Activated naive CD8-positive, alpha-beta T cell treated with anti-CD3 and anti-CD28 coated beads, Interleukin-2, amount 50 U/mL, for 24 hours (primary cell): ENCODE data around the gene IFNL2.
A peak's percentile ranks its signal among the peaks of the same experiment; 100 is the strongest.
"Not testable (repeated sequence)": the region's sequence is repeated elsewhere in the genome, so short reads cannot be mapped to it uniquely, and the experiment has no call there.

Source experiments
- ATAC-seq: fragments of 150-1000 bp; cut with Tn5 transposase; one replicate; pipeline ENCODE4 v1.10.0; 2021
- DNase-seq: peaks from one replicate; pipeline ENCODE4 v3.0.0; 2021
- H3K27ac Mint-ChIP-seq: one replicate; pipeline ENCODE4 v1.8.0; 2021; ENCODE audit warnings: mild to moderate bottlenecking, mixed read lengths
- H3K27me3 Mint-ChIP-seq: one replicate; pipeline ENCODE4 v1.8.0; 2021; ENCODE audit warnings: mixed read lengths
- H3K36me3 Mint-ChIP-seq: one replicate; pipeline ENCODE4 v1.8.0; 2021; ENCODE audit warnings: low read depth, mixed read lengths
- H3K4me1 Mint-ChIP-seq: one replicate; pipeline ENCODE4 v1.8.0; 2021; ENCODE audit warnings: mixed read lengths
- H3K4me3 Mint-ChIP-seq: one replicate; pipeline ENCODE4 v1.8.0; 2021; ENCODE audit warnings: mild to moderate bottlenecking, moderate library complexity, mixed read lengths
- H3K9me3 Mint-ChIP-seq: one replicate; pipeline ENCODE4 v1.8.0; 2021; ENCODE audit warnings: mixed read lengths

IFNL2 gene

DNA sequence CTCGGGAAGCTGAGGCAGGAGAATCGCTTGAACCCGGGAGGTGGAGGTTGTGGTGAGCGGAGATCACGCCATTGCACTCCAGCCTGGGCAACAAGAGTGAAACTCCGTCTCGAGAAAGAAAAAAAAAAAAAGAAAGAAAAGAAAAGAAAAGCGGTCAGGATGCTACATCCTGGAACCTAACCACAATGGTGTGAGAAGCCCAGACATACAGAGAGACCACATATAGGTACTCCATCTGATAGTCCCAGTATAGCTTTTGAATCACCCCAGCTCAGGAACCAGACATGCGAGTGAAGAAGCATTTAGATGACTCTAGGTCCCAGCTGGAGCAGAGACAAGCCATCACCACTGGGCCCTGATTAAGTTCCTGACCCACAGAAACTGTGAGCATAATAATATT, 31.2 kb downstream of the IFNL2 start:
- ATAC-seq (peak; percentile 52), DNase-seq (no peak)
- H3K27me3 Mint-ChIP-seq = no peaks in the 10 kb centered on the region
- no peaks in the 10 kb centered on the region for H3K9me3 Mint-ChIP-seq
- H3K36me3 Mint-ChIP-seq = no peaks in the 10 kb centered on the region
- no peak overlapping the region for H3K4me3 Mint-ChIP-seq
- H3K4me1 Mint-ChIP-seq = peaks cover 19% of the 10 kb centered on the region
- no peak overlapping the region for H3K27ac Mint-ChIP-seq

GRCh38 chr19:39299832-39300231, 31.6 kb downstream of the IFNL2 start:
- Mint-ChIP-seq H3K36me3 (no peaks in the 10 kb centered on the region), H3K27ac (no peak overlapping the region), H3K4me3 (no peak overlapping the region), H3K4me1 (peaks cover 19% of the 10 kb centered on the region), H3K27me3 (no peaks in the 10 kb centered on the region), H3K9me3 (no peaks in the 10 kb centered on the region)
- no peak for ATAC-seq
- DNase-seq = no peak

DNA sequence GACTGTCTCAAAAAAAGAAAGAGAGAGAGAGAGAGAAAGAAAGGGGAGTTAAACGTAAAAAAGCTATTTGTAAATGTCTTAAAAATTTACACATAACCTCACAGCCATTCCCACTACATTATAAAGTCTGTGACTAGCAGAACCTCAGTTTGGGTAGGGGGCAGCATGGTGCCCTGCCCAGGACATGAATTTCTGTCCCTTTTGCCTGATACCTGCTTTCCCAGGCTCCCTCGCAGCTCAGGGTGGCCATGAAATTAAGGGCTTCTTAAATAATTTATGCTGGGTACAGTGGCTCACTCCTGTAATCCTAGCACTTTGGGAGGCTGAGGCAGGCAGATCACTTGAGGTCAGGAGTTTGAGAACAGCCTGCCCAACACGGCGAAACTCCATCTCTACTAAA, 32.8 kb downstream of the IFNL2 start:
- ATAC-seq (no peak), DNase-seq (no peak)
- no peaks in the 10 kb centered on the region for H3K36me3 Mint-ChIP-seq
- no peak overlapping the region for H3K4me3 Mint-ChIP-seq
- H3K27ac Mint-ChIP-seq = no peak overlapping the region
- H3K9me3 Mint-ChIP-seq = no peaks in the 10 kb centered on the region
- H3K27me3 Mint-ChIP-seq = no peaks in the 10 kb centered on the region
- H3K4me1 Mint-ChIP-seq = peaks cover 19% of the 10 kb centered on the region

DNA sequence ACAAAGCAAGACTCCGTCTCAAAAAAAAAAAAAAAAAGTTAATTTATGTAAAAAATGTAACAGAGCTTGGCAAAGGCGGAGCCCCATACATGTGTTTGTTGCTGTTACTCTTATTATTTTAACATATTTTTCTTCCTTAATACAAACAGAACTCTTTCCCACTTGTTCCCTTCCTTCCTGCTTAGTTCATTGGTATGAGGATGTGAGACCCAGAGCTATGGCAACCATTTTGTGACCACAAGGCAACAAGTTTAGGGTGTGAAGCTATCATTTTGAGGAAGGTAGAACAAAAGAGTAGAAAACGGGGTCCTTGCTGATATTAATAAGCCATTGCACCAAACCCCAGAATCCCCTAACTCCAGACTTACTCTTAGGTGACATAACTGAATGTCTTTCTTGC, 33.4 kb downstream of the IFNL2 start:
- DNase-seq (no peak), ATAC-seq (no peak)
- no peaks in the 10 kb centered on the region for H3K9me3 Mint-ChIP-seq
- H3K36me3 Mint-ChIP-seq = no peaks in the 10 kb centered on the region
- H3K4me3 Mint-ChIP-seq = no peak overlapping the region
- no peaks in the 10 kb centered on the region for H3K27me3 Mint-ChIP-seq
- no peak overlapping the region for H3K27ac Mint-ChIP-seq
- H3K4me1 Mint-ChIP-seq = peaks cover 19% of the 10 kb centered on the region

DNA sequence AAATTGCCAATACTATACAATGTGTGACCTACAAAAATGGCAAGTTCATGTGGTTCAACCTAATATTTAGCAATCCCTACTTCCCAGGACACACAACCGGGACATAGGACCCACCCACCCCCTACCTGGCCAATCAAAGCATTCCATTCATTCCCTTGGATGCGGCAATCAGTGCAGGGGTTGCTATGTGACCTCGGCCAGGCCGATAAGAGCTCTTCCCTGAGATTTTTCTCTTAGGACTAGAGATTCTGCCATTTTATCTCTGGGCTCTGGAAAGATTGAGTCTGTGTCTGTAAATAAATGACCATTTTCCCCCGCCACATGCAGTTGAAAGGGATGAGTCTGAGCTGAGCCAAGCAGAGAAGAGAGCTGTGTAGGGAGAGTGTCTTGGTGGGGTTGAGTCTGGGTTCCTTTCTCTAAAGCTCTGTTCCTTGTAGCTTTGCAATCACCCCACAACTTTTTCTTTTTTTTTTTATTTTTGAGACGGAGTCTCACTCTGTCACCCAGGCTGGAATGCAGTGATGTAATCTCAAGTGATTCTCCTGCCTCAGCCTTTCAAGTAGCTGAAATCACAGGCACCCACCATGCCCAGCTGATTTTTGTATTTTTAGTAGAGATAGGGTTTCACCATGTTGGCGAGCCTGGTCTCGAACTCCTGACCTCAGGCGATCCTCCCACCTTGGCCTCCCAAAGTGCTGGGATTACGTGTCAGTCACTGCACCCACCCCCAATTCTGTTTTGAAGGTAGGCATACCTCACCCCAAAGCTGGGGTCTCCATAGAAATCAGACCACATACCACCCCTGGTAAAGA, 35.4 kb downstream of the IFNL2 start:
- Mint-ChIP-seq H3K4me3 (no peak overlapping the region), H3K4me1 (peaks cover 5% of the 10 kb centered on the region), H3K27me3 (no peaks in the 10 kb centered on the region), H3K9me3 (no peaks in the 10 kb centered on the region), H3K36me3 (peaks cover 2% of the 10 kb centered on the region), H3K27ac (no peak overlapping the region)
- DNase-seq (no peak), ATAC-seq (no peak)

- ATAC-seq (no peak), DNase-seq (no peak)
- no peak overlapping the region for H3K27ac Mint-ChIP-seq
- H3K9me3 Mint-ChIP-seq = no peaks in the 10 kb centered on the region
- peaks cover 2% of the 10 kb centered on the region for H3K36me3 Mint-ChIP-seq
- peaks cover 2% of the 10 kb centered on the region for H3K4me1 Mint-ChIP-seq
- H3K4me3 Mint-ChIP-seq = no peak overlapping the region
- H3K27me3 Mint-ChIP-seq = no peaks in the 10 kb centered on the region
These were observed 36.0 kb downstream of the IFNL2 start for GRCh38 chr19:39304185-39304513.

GRCh38 chr19:39304701-39305571, 36.7 kb downstream of the IFNL2 start:
- no peak overlapping the region for H3K27ac Mint-ChIP-seq
- H3K4me1 Mint-ChIP-seq = no peaks in the 10 kb centered on the region
- no peak for ATAC-seq
- peaks cover 2% of the 10 kb centered on the region for H3K36me3 Mint-ChIP-seq
- H3K9me3 Mint-ChIP-seq = no peaks in the 10 kb centered on the region
- DNase-seq = no peak
- no peak overlapping the region for H3K4me3 Mint-ChIP-seq
- H3K27me3 Mint-ChIP-seq = no peaks in the 10 kb centered on the region

- no peak overlapping the region for H3K27ac Mint-ChIP-seq
- no peaks in the 10 kb centered on the region for H3K9me3 Mint-ChIP-seq
- H3K36me3 Mint-ChIP-seq = peaks cover 2% of the 10 kb centered on the region
- ATAC-seq = no peak
- H3K27me3 Mint-ChIP-seq = no peaks in the 10 kb centered on the region
- no peaks in the 10 kb centered on the region for H3K4me1 Mint-ChIP-seq
- no peak overlapping the region for H3K4me3 Mint-ChIP-seq
- no peak for DNase-seq
These were observed 37.9 kb downstream of the IFNL2 start for GRCh38 chr19:39306075-39306474.

GRCh38 chr19:39307046-39307821, 39.0 kb downstream of the IFNL2 start:
- Mint-ChIP-seq H3K36me3 (peaks cover 5% of the 10 kb centered on the region), H3K9me3 (no peaks in the 10 kb centered on the region), H3K27me3 (no peaks in the 10 kb centered on the region), H3K27ac (no peak overlapping the region), H3K4me3 (no peak overlapping the region), H3K4me1 (no peaks in the 10 kb centered on the region)
- no peak for DNase-seq
- no peak for ATAC-seq

DNA sequence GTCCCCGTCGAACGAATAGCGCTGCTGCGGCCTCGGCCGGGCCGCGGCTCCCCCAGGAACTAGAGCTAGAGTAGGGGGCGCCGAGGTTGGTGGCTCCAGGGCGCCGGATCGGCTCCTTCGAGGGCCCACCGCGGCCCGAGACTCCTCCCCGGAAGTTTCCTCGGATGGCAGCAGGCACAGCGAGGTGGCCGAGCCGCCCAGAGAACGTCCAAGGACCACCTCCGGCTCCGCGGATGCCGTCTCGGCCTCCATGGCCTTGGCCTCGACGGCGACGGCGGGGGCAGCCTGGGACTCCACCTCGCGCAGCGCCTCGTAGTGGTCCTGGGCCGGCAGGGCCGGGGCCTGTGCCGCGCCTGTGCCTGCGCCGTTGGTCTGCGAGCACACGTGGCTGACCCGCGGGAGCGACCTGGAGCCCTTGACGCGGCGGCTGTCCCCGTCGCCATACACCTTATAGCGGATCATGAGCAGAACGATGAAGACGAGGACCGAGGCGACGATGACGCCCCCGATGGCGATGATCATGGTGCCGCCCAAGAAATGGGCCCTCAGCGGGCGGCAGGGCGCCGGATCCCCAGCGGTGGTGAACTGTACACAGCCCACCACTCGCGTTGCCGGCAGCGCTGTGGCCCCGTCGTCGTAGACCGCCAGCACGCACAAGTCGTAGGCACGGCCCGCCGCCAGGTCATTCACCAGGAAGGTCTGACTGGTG, 39.8 kb downstream of the IFNL2 start:
- no peak overlapping the region for H3K4me3 Mint-ChIP-seq
- no peak overlapping the region for H3K27ac Mint-ChIP-seq
- peaks cover 5% of the 10 kb centered on the region for H3K36me3 Mint-ChIP-seq
- no peaks in the 10 kb centered on the region for H3K27me3 Mint-ChIP-seq
- ATAC-seq (no peak), DNase-seq (no peak)
- no peaks in the 10 kb centered on the region for H3K9me3 Mint-ChIP-seq
- no peaks in the 10 kb centered on the region for H3K4me1 Mint-ChIP-seq

DNA sequence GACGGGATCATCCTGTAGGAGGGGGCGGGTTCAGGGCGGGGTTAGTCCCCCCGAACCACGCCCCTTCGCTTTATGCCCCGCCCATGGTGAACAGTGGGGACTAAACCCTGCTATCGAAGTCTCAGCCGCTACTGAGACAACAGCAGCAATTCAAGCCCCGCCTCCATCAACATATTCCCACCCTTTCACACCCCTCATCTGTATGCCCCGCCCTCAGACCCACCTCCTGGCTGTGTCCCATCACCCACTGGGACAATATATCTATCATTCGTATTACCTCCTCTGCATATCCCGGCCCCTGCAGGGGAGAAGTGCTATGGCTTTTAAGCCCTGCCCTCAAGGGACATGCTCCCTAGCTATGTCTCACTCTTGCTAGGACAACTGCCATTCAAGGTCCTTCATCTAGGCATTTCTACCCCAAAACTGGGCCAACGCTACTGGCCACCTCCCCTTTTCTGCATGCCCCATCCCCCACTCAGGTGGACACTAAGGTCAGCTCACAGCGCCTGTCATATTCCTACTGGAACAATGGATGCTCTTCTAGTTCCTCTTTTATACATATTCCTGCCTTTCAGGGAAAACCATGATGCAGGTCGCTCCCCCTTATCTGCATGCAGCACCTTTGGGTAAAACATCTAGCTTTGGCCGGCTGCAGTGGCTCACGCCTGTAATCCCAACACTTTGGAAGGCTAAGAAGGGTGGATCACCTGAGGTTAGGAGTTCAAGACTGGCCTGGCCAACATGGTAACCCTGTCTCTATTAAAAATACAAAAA, 40.5 kb downstream of the IFNL2 start:
- Mint-ChIP-seq H3K27ac (no peak overlapping the region), H3K4me3 (no peak overlapping the region), H3K27me3 (no peaks in the 10 kb centered on the region), H3K36me3 (peaks cover 9% of the 10 kb centered on the region), H3K4me1 (no peaks in the 10 kb centered on the region), H3K9me3 (no peaks in the 10 kb centered on the region)
- DNase-seq (no peak), ATAC-seq (no peak)

DNA sequence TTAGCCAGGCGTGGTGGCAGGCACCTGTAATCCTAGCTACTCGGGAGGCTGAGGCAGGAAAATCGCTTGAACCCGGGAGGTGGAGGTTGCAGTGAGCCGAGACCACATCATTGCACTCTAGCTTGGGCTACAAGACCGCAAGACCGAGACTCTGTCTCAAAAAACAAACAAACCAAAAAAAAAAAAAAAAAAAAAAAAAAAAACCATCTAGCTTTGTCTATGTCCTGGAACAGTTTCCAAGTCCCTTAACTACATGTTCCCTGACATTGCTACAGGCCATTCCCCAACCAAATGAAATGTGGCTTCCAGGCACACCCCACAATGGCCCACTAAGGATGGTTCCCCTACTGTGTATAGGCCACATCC, 41.1 kb downstream of the IFNL2 start:
- not testable (repeated sequence) for H3K9me3 Mint-ChIP-seq, H3K4me3 Mint-ChIP-seq, H3K27me3 Mint-ChIP-seq, H3K4me1 Mint-ChIP-seq, ATAC-seq, H3K36me3 Mint-ChIP-seq, H3K27ac Mint-ChIP-seq, DNase-seq

DNA sequence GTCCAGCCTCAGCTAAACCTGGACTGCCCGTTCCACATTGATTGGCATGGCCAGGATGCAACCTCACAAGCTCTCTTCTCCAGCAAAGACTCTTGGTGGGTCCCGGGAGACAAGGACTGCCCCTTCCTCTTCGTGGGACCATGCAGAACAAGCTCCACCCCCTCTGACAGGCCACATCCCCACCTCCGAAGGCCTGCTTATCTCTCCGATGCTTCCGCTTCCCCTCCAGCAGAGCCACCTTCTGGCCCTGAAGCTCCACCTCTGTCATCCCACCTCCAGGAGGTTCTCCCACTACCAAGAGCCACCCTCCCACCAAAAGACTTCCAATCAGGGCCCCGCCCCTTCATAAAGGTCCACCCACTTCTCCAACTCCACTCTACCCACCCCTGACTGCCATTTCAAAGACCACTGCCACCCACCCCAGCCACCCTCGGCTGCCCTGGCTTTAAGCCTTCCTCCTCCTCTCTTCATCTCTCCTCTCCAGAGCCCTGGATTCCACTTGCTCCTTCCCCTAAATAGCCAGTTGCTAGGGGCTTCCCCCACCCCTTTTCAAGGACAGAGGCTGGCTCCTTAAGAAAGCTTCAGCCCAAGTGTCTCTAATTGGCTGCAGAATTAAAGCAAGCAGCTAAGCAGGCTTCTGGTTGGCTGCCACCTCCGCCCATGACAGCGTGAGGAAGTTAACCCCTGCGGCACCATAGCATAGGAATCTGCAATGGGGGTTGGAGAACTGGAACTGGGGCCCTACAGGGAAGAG, 42.5 kb downstream of the IFNL2 start:
- Mint-ChIP-seq H3K36me3 (peaks cover 9% of the 10 kb centered on the region), H3K9me3 (no peaks in the 10 kb centered on the region), H3K27me3 (no peaks in the 10 kb centered on the region), H3K27ac (no peak overlapping the region), H3K4me3 (no peak overlapping the region), H3K4me1 (no peaks in the 10 kb centered on the region)
- ATAC-seq (no peak), DNase-seq (no peak)
